ENCODE data around the gene ADAP1.

ADAP1 gene

GRCh38 chr7:935164-935873, 19.2 kb downstream of the ADAP1 start:
- no peaks in the 10 kb centered on the region for H3F3A ChIP-seq (ENCODE audit: low read depth)
- H3K79me2 ChIP-seq (ENCODE audit: insufficient read depth, low read length): no peaks in the 10 kb centered on the region
- no peak overlapping the region for H2AFZ ChIP-seq (ENCODE audit: low read length)
- no peak overlapping the region for H3K9ac ChIP-seq (ENCODE audit: low read depth, low read length, poor library complexity, severe bottlenecking)
- no peaks in the 10 kb centered on the region for H3K27me3 ChIP-seq (ENCODE audit: insufficient read depth, low read length, poor library complexity, severe bottlenecking)
- H3K4me1 ChIP-seq (ENCODE audit: insufficient read depth, low read length, poor library complexity, severe bottlenecking): no peaks in the 10 kb centered on the region
- no peak overlapping the region for H3K4me2 ChIP-seq (ENCODE audit: low read depth, low read length, poor library complexity, severe bottlenecking)
- no peaks in the 10 kb centered on the region; the same call in 1 of the 2 replicates for H3K9me3 ChIP-seq (ENCODE audit: insufficient read depth, low read depth, low read length)
- no peaks in the 10 kb centered on the region for H3K9me2 ChIP-seq (replicated peaks; ENCODE audit: low read depth, low read length)
- H3K36me3 ChIP-seq (ENCODE audit: insufficient read depth, low read length): no peaks in the 10 kb centered on the region
- H3K4me3 ChIP-seq (ENCODE audit: low read length, poor library complexity, severe bottlenecking): no peak overlapping the region
- H4K20me1 ChIP-seq (ENCODE audit: insufficient read depth, low read length, poor library complexity, severe bottlenecking): no peaks in the 10 kb centered on the region
- no peak for TF ChIP-seq EZH2phosphoT487 (IDR thresholded peaks at IDR 0.05; ENCODE audit: borderline replicate concordance)
- no peak for TF ChIP-seq CTCF (conservative IDR thresholded peaks at IDR 0.05; ENCODE audit: low read length)

- Histone ChIP-seq H3K36me3 (ENCODE audit: insufficient read depth, low read length) (no peaks in the 10 kb centered on the region), H3K9me2 (replicated peaks; ENCODE audit: low read depth, low read length) (no peaks in the 10 kb centered on the region), H3F3A (ENCODE audit: low read depth) (no peaks in the 10 kb centered on the region), H4K20me1 (ENCODE audit: insufficient read depth, low read length, poor library complexity, severe bottlenecking) (no peaks in the 10 kb centered on the region), H3K79me2 (ENCODE audit: insufficient read depth, low read length) (no peaks in the 10 kb centered on the region), H2AFZ (ENCODE audit: low read length) (no peak overlapping the region), H3K27me3 (ENCODE audit: insufficient read depth, low read length, poor library complexity, severe bottlenecking) (no peaks in the 10 kb centered on the region), H3K4me3 (ENCODE audit: low read length, poor library complexity, severe bottlenecking) (no peak overlapping the region), H3K9me3 (ENCODE audit: insufficient read depth, low read depth, low read length) (no peaks in the 10 kb centered on the region), H3K9ac (ENCODE audit: low read depth, low read length, poor library complexity, severe bottlenecking) (no peak overlapping the region), H3K4me2 (ENCODE audit: low read depth, low read length, poor library complexity, severe bottlenecking) (no peak overlapping the region), H3K4me1 (ENCODE audit: insufficient read depth, low read length, poor library complexity, severe bottlenecking) (no peaks in the 10 kb centered on the region)
- TF ChIP-seq EZH2phosphoT487 (IDR thresholded peaks at IDR 0.05; ENCODE audit: borderline replicate concordance): no peak
- TF ChIP-seq CTCF (conservative IDR thresholded peaks at IDR 0.05; ENCODE audit: low read length): no peak
Observed at GRCh38 chr7:934469-935163, 19.9 kb downstream of the ADAP1 start.

- Histone ChIP-seq H3K9ac (ENCODE audit: low read depth, low read length, poor library complexity, severe bottlenecking) (no peak overlapping the region), H3K4me1 (ENCODE audit: insufficient read depth, low read length, poor library complexity, severe bottlenecking) (no peaks in the 10 kb centered on the region), H3K27me3 (ENCODE audit: insufficient read depth, low read length, poor library complexity, severe bottlenecking) (no peaks in the 10 kb centered on the region), H3K36me3 (ENCODE audit: insufficient read depth, low read length) (no peaks in the 10 kb centered on the region), H3K4me2 (ENCODE audit: low read depth, low read length, poor library complexity, severe bottlenecking) (no peak overlapping the region), H3K79me2 (ENCODE audit: insufficient read depth, low read length) (no peaks in the 10 kb centered on the region), H3K9me2 (replicated peaks; ENCODE audit: low read depth, low read length) (no peaks in the 10 kb centered on the region), H3K9me3 (ENCODE audit: insufficient read depth, low read depth, low read length) (no peaks in the 10 kb centered on the region), H3F3A (ENCODE audit: low read depth) (no peaks in the 10 kb centered on the region), H3K4me3 (ENCODE audit: low read length, poor library complexity, severe bottlenecking) (no peak overlapping the region), H2AFZ (ENCODE audit: low read length) (no peak overlapping the region), H4K20me1 (ENCODE audit: insufficient read depth, low read length, poor library complexity, severe bottlenecking) (no peaks in the 10 kb centered on the region)
- TF ChIP-seq EZH2phosphoT487 (IDR thresholded peaks at IDR 0.05; ENCODE audit: borderline replicate concordance): no peak
- TF ChIP-seq CTCF (conservative IDR thresholded peaks at IDR 0.05; ENCODE audit: low read length): no peak
Observed at GRCh38 chr7:932651-932975, 21.9 kb downstream of the ADAP1 start.

Data from Loucy (cell line).